Measurements from ENCODE around the gene LDLRAD1.

GRCh38 chr1:53982034-53982762 lies 35.8 kb downstream of the LDLRAD1 start:
- TF ChIP-seq CTCF (optimal IDR thresholded peaks at IDR 0.05 in 1 of 3, IDR thresholded peaks at IDR 0.05 in 1 of 3, conservative IDR thresholded peaks at IDR 0.05 in 1 of 3; ENCODE audit: extremely low read depth in 1 of 3, insufficient read depth in 2 of 3, low read length in 3 of 3) (no peak), EZH2 (IDR thresholded peaks at IDR 0.05; ENCODE audit: low read length) (no peak)

Data from keratinocyte (primary cell).